NB4 (cell line): ENCODE measurements around the gene NR0B2.

Experiments used
- CTCF ChIP-seq: IDR thresholded peaks from one replicate; pipeline ENCODE4 v1.5.1; 2012; ENCODE audit warnings: low read depth, low read length
- POLR2A ChIP-seq: IDR thresholded peaks from 2 replicates; pipeline ENCODE4 v1.6.1; 2011; ENCODE audit warnings: mild to moderate bottlenecking; ENCODE audit not compliant: insufficient read length; ENCODE audit errors: extremely low read depth

- no peak for TF ChIP-seq POLR2A
- no peak for TF ChIP-seq CTCF
Measured at GRCh38 chr1:26897351-26897750, 16.4 kb downstream of the NR0B2 start.
